Inferior parietal cortex (tissue), 1 donor: ENCODE measurements around the gene TTLL4.

ENCODE experiments used
- DNase-seq: peaks from one replicate; pipeline ENCODE4 v3.0.0-alpha.2; 2016; ENCODE audit errors: extremely low spot score

The TTLL4 gene, protein sequence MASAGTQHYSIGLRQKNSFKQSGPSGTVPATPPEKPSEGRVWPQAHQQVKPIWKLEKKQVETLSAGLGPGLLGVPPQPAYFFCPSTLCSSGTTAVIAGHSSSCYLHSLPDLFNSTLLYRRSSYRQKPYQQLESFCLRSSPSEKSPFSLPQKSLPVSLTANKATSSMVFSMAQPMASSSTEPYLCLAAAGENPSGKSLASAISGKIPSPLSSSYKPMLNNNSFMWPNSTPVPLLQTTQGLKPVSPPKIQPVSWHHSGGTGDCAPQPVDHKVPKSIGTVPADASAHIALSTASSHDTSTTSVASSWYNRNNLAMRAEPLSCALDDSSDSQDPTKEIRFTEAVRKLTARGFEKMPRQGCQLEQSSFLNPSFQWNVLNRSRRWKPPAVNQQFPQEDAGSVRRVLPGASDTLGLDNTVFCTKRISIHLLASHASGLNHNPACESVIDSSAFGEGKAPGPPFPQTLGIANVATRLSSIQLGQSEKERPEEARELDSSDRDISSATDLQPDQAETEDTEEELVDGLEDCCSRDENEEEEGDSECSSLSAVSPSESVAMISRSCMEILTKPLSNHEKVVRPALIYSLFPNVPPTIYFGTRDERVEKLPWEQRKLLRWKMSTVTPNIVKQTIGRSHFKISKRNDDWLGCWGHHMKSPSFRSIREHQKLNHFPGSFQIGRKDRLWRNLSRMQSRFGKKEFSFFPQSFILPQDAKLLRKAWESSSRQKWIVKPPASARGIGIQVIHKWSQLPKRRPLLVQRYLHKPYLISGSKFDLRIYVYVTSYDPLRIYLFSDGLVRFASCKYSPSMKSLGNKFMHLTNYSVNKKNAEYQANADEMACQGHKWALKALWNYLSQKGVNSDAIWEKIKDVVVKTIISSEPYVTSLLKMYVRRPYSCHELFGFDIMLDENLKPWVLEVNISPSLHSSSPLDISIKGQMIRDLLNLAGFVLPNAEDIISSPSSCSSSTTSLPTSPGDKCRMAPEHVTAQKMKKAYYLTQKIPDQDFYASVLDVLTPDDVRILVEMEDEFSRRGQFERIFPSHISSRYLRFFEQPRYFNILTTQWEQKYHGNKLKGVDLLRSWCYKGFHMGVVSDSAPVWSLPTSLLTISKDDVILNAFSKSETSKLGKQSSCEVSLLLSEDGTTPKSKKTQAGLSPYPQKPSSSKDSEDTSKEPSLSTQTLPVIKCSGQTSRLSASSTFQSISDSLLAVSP

GRCh38 chr2:218710687-218711549, at the start of gene TTLL4:
Gene TTLL4, plus strand, starts transcription at chr2:218710835. Its CDS starts 26,842 bp downstream, at chr2:218737677.
- DNase-seq: peak; percentile 95

- no peak for DNase-seq
Measured at GRCh38 chr2:218662377-218662776, 48.3 kb upstream of the TTLL4 start.

GRCh38 chr2:218662827-218663226, 47.8 kb upstream of the TTLL4 start:
- DNase-seq: no peak

GRCh38 chr2:218663901-218664300, 46.7 kb upstream of the TTLL4 start:
- no peak for DNase-seq

- DNase-seq: no peak
Measured at GRCh38 chr2:218664653-218665052, 46.0 kb upstream of the TTLL4 start.

DNA sequence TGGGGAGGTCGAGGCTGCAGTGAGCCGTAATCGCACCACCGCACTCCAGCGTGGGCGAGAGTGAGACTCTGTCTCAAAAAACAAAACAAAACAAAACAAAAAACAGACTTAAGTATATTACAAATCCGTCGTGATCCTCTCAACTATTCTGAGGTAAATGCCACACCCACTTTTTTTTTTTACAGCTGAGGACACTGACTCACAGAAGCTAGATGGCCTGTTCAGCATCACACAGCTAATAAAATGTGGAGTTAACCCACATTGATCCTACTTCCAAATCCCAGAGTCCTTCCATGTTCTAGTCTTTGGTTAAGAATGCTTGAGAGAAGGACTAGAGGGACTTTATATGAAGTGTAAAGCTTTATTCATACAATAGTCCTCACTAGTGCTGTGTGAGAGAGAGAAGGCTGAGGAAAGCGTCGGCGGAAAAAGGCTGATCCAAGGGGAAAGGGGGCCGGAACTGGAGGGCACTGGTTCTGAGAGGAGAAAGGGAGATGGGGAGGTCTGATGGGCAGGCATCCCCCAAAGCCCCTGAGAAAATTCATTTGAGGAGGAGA, 39.5 kb upstream of the TTLL4 start:
- no peak for DNase-seq

DNA sequence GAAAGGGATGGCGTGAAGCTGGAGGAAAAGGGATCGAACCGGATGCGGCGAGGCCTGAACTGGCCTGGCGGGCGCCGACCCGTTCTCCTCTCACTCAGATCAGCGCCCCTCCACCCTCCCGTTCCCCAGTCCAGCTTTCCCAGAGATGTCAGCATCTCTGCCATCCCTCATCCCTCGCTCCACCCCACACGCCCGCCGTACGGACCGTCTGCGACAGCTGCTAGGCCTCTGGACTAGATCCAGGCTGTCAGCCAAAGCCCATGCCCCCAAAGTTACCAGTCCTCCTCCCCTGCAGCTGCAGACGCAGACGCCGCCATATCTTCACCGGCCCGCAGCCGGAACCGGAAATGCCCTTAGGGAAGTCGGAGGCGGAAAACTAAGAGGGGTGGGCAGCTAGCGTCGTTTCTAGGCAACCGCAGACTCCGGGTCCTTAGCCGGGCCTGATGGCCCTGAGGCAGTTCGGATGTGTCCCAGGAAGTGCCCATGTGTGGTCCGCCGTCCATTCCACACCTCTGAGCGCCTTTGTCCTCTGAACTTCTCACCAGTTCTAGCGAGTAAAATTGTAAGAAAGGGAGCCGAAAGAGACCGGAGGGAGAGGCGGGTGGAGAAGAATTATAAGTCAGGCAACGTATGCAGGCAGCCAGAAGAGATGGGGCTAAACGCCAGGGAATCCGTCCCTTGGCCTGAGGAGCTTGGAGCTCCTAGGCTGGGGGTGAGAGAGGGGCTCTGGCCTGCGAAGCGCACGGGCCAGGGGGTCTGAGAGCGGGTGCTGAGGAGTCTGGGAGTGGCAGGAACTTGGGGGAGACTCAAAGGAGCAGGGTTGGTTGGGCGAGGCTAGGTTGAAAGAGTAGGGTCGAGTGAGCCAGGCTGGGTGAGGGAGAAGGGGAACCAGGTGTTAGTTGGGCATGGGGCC, 38.7 kb upstream of the TTLL4 start, which contains the start of the genes RNF25 and STK36:
Gene RNF25 (minus strand): TSS at position 349 of the 913 bp plus-strand sequence. CDS start 32 bp downstream, at position 317.
Gene STK36 (plus strand): TSS at position 433 of the 913 bp plus-strand sequence. CDS start 744 bp downstream, outside the sequence.
- DNase-seq: peak; percentile 91

DNA sequence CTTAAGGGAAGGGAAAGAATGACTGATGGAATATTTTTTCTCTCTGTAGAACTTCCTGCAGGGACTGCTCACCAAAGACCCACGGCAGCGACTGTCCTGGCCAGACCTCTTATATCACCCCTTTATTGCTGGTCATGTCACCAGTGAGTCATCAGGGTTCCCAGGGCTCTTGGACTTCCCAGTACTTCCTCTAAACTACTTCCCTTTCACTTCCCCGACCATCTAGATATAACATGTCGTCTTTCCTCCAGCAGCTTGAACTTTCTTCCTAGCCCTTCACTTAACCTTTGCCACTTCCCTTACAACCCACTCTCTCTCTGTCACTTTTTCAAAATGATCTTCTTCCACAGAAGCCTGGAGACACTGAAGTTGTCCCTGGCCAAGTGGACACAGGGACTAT, 31.5 kb upstream of the TTLL4 start:
- DNase-seq: no peak

DNA sequence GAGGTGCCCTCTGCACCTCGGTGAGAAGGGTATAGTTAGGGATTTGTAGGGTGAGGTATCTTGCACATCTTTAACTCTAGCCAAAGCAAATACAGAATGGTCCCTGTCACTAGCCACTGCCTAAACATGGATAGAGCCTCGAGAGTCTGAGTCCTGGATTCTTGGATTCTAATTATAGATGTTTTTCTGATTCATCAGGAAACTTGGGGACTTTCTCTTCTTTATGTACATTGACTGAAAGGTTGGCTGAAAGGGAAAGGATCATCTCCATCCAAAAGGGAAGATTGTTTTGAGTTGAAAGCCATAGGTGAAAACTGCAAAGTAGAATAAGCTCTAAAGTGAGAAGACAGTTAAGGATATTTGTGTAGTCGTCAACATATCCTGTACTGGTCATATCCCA, 30.6 kb upstream of the TTLL4 start:
- DNase-seq: no peak

- DNase-seq: peak; percentile 83
Measured at GRCh38 chr2:218687400-218688060, 23.1 kb upstream of the TTLL4 start.

DNA sequence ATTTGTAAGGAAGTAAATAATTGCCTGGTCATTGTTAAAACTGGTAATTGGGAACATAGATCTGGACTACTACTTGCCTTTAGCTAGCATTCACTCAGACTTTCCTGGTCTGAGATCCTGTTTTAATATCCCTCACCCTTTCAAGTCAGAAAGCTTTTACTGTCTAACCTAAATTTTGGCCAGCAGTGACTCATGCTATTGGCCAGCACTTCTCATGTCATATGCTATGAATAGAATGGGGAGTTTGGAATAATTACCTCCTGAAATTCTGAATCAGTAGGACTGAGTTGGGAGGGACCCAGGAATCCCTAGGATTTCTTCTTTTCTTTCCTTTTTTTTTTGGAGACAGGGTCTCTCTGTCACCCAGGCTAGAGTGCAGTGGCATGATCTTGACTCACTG, 19.4 kb upstream of the TTLL4 start:
- DNase-seq: no peak

- no peak for DNase-seq
Measured at GRCh38 chr2:218694405-218695145, 16.1 kb upstream of the TTLL4 start.

DNA sequence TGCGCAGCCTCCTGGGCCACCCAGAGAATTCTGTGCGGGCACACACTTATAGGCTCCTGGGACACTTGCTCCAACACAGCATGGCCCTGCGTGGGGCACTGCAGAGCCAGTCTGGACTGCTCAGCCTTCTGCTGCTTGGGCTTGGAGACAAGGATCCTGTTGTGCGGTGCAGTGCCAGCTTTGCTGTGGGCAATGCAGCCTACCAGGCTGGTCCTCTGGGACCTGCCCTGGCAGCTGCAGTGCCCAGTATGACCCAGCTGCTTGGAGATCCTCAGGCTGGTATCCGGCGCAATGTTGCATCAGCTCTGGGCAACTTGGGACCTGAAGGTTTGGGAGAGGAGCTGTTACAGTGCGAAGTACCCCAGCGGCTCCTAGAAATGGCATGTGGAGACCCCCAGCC, 11.8 kb upstream of the TTLL4 start:
- no peak for DNase-seq

- DNase-seq: no peak
Measured at GRCh38 chr2:218701806-218702205, 8.8 kb upstream of the TTLL4 start.

- no peak for DNase-seq
Measured at GRCh38 chr2:218703341-218703740, 7.3 kb upstream of the TTLL4 start.

- DNase-seq: no peak
Measured at GRCh38 chr2:218708086-218708485, 2.5 kb upstream of the TTLL4 start.

GRCh38 chr2:218709908-218710307, 727 bp upstream of the TTLL4 start:
- DNase-seq: no peak

GRCh38 chr2:218710334-218710686, 325 bp upstream of the TTLL4 start:
- DNase-seq: no peak
